ENCODE results near the gene SLC25A21. TPM values are rescaled to one million over a fixed set of nuclear protein-coding genes. Genes with fewer than 3 reads are reported as not detected.

The SLC25A21 gene
- total RNA-seq, 1 experiment from 2014 or later, result 7.1 TPM

GRCh38 chr14:37198907-37199306 lies 26.5 kb upstream of the SLC25A21 start:
- no peak for TF ChIP-seq CTCF (conservative IDR thresholded peaks at IDR 0.05)
- Histone ChIP-seq H3K4me2 (ENCODE audit: insufficient read depth, insufficient read length, low read length) (peak overlapping the region; percentile 90), H3K14ac (ENCODE audit: insufficient read depth, low read length) (no peak overlapping the region)

More at GRCh38 chr14:37198907-37199306, 26.5 kb upstream of the SLC25A21 start:
- Mint-ChIP-seq H3K4me3 (peak overlapping the region; percentile 89 to 92; a peak in 4 of 5 replicates), H3K36me3 (ENCODE audit: insufficient read depth in 1 of 3, low read depth in 3 of 3) (peaks cover 1 to 4% (median 1%) of the 10 kb centered on the region in 3 experiments), H3K27ac (no peak overlapping the region), H3K4me1 (peaks cover 21 to 34% of the 10 kb centered on the region in 2 experiments), H3K27me3 (ENCODE audit: low read depth) (peaks cover 4% of the 10 kb centered on the region), H3K9me3 (peaks cover 2% of the 10 kb centered on the region in 2 experiments; a peak in 4 of 5 replicates)
- Histone ChIP-seq H3K4me1 (ENCODE audit: insufficient read depth, low read length) (no peaks in the 10 kb centered on the region; the same call in 1 of the 2 replicates), H2AK5ac (ENCODE audit: insufficient read length, low read length) (no peak overlapping the region), H2BK15ac (ENCODE audit: low read depth, low read length) (no peak overlapping the region), H4K91ac (ENCODE audit: insufficient read length, low read depth, low read length) (no peak overlapping the region), H3K79me1 (ENCODE audit: insufficient read depth, low read depth, low read length, poor library complexity, severe bottlenecking) (peaks cover 5% of the 10 kb centered on the region), H2AFZ (ENCODE audit: low read length) (no peak overlapping the region), H3K9me3 (ENCODE audit: control insufficient read depth, low read depth, low read length) (no peaks in the 10 kb centered on the region), H3K23ac (ENCODE audit: insufficient read length, low read depth, low read length) (no peak overlapping the region), H2BK20ac (ENCODE audit: low read depth, low read length, poor library complexity, severe bottlenecking) (no peak overlapping the region), H3K27ac (ENCODE audit: insufficient read length, low read depth, low read length) (no peak overlapping the region), H3T11ph (ENCODE audit: low read length) (no peak overlapping the region), H2BK120ac (ENCODE audit: low read depth, low read length, poor library complexity, severe bottlenecking) (no peak overlapping the region), H3K18ac (ENCODE audit: insufficient read length, low read depth, low read length) (no peak overlapping the region), H3K79me2 (ENCODE audit: insufficient read depth, low read length) (peaks cover 5% of the 10 kb centered on the region; the same call in 1 of the 2 replicates), H2BK5ac (ENCODE audit: insufficient read length, low read length) (no peak overlapping the region), H4K20me1 (ENCODE audit: control insufficient read depth, insufficient read depth, insufficient read length) (no peaks in the 10 kb centered on the region), H3K23me2 (ENCODE audit: insufficient read length, low read depth, low read length, poor library complexity, severe bottlenecking) (peaks cover 11% of the 10 kb centered on the region), H4K8ac (replicated peaks; ENCODE audit: insufficient read length, low read depth, low read length) (no peak overlapping the region), H3K9ac (ENCODE audit: extremely low read depth, insufficient read length, low read length) (no peak overlapping the region), H2BK12ac (ENCODE audit: insufficient read length, low read depth, low read length) (no peak overlapping the region), H3K27me3 (ENCODE audit: insufficient read depth, low read length) (no peaks in the 10 kb centered on the region), H3K4ac (ENCODE audit: low read depth, low read length) (no peak overlapping the region), H3K56ac (ENCODE audit: insufficient read length, low read depth, low read length) (no peak overlapping the region), H4K5ac (ENCODE audit: insufficient read length, low read depth, low read length) (no peak overlapping the region)
- no peak for DNase-seq
- 100% methylated on average over 2 of the region's 5 CpGs for WGBS (ENCODE audit: extremely low coverage, insufficient read length, low lambda C conversion rate)

Data from H9 (cell line).